Measurements from ENCODE around the gene GLYR1.

DNA sequence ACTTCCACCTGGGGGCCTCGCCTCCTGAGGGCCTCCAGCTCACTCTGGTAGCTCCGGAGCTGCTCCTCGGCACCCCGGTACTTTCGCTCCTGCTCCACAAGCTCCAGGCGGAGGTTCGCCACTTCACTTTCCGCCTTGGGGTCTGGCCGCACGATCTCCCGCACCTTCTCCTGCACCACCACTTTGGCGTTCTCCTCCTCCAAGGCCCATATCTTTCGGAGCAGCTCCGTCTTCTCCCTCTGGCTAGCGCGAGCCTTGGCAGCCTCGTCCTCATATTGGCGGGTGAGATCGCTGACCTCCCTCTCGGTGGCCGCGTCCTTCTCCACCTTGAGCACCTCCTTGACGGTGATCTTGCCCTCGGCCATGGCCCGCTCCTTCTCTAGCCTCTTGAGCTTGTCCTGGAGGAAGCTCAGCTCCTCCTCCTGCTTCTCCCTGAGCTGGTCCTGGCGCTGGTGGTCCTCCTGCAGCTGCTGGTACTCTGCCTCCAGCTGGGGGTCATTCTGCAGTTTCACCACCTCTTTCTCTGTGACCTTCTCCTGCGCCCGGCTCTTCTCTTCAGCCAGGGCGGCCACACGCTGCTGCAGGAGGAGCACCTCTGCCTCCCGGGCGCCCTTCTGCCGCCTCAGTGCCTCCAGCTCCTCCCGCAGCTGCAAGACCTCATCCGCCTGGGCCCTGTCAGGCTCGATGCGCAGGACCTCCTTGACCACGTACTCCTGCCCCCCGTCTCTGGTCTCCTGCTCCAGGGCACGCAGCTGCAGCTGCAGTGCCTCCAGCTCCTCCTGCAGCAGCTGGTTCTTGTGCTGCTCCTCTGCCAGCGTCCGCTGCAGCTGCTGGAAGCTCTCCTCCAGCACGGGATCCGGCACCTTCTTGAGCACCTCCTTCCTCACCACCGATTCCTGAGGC is 38.1 kb upstream of the GLYR1 start:
- TF ChIP-seq, protein P1, sequence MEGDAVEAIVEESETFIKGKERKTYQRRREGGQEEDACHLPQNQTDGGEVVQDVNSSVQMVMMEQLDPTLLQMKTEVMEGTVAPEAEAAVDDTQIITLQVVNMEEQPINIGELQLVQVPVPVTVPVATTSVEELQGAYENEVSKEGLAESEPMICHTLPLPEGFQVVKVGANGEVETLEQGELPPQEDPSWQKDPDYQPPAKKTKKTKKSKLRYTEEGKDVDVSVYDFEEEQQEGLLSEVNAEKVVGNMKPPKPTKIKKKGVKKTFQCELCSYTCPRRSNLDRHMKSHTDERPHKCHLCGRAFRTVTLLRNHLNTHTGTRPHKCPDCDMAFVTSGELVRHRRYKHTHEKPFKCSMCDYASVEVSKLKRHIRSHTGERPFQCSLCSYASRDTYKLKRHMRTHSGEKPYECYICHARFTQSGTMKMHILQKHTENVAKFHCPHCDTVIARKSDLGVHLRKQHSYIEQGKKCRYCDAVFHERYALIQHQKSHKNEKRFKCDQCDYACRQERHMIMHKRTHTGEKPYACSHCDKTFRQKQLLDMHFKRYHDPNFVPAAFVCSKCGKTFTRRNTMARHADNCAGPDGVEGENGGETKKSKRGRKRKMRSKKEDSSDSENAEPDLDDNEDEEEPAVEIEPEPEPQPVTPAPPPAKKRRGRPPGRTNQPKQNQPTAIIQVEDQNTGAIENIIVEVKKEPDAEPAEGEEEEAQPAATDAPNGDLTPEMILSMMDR (IDR thresholded peaks at IDR 0.05) = no peak
- TF ChIP-seq EZH2phosphoT487 (IDR thresholded peaks at IDR 0.05) = no peak
